PFSK-1 (cell line): ENCODE measurements around the gene MYH6.

Experiments
- FOXP2 ChIP-seq: optimal IDR thresholded peaks from 2 replicates; pipeline ENCODE3; 2011; ENCODE audit warnings: borderline replicate concordance, control low read depth, inconsistent platforms; ENCODE audit not compliant: insufficient read depth; ENCODE audit errors: extremely low read length, extremely low read depth
- POLR2AphosphoS5 ChIP-seq: IDR thresholded peaks from 2 replicates; pipeline ENCODE4 v1.6.1; 2012; ENCODE audit warnings: low read depth, mild to moderate bottlenecking, control low read depth, low read length, moderate library complexity
- REST ChIP-seq, 2 experiments: IDR thresholded peaks; 2 replicates each; pipeline versions ENCODE4 v1.6.1 to v1.8.0; 2011 to 2012; ENCODE audit warnings: low read depth in 2 of 2, low read length in 2 of 2, control low read depth in 1 of 2, inconsistent platforms in 1 of 2, mild to moderate bottlenecking in 1 of 2, moderate library complexity in 1 of 2; ENCODE audit not compliant: insufficient read depth in 1 of 2
- SIN3A ChIP-seq: IDR thresholded peaks from 2 replicates; pipeline ENCODE4 v1.6.1; 2012; ENCODE audit warnings: mild to moderate bottlenecking, low read length, moderate library complexity, borderline replicate concordance; ENCODE audit not compliant: insufficient read depth
- TAF1 ChIP-seq: IDR thresholded peaks from 2 replicates; pipeline ENCODE4 v1.6.1; 2012; ENCODE audit warnings: low read length, control low read depth, borderline replicate concordance; ENCODE audit not compliant: insufficient read depth

The MYH6 gene

GRCh38 chr14:23347406-23348296, 60.4 kb downstream of the MYH6 start:
- TF ChIP-seq FOXP2 (no peak), SIN3A (no peak), REST (IDR thresholded peaks at IDR 0.05; ENCODE audit: insufficient read depth in 1 of 2, low read depth in 2 of 2, low read length in 2 of 2) (no peak), POLR2AphosphoS5 (no peak), TAF1 (no peak)

GRCh38 chr14:23346693-23347405, 61.2 kb downstream of the MYH6 start:
- TF ChIP-seq REST (IDR thresholded peaks at IDR 0.05; ENCODE audit: insufficient read depth in 1 of 2, low read depth in 2 of 2, low read length in 2 of 2) (no peak), POLR2AphosphoS5 (no peak), FOXP2 (no peak), SIN3A (no peak), TAF1 (no peak)

GRCh38 chr14:23345987-23346692, 61.9 kb downstream of the MYH6 start:
- TF ChIP-seq SIN3A (no peak), TAF1 (no peak), REST (IDR thresholded peaks at IDR 0.05; ENCODE audit: insufficient read depth in 1 of 2, low read depth in 2 of 2, low read length in 2 of 2) (no peak), FOXP2 (no peak), POLR2AphosphoS5 (no peak)

GRCh38 chr14:23344481-23344880, 63.6 kb downstream of the MYH6 start:
- TF ChIP-seq SIN3A: no peak
- no peak for TF ChIP-seq FOXP2
- no peak for TF ChIP-seq TAF1
- TF ChIP-seq POLR2AphosphoS5: no peak
- no peak for TF ChIP-seq REST (IDR thresholded peaks at IDR 0.05; ENCODE audit: insufficient read depth in 1 of 2, low read depth in 2 of 2, low read length in 2 of 2)
